Stimulated activated CD4-positive, alpha-beta T cell treated with anti-CD3 and anti-CD28 coated beads, Interleukin-4, amount 100 ng/mL, for 4 hours (primary cell): Measurements from ENCODE around the gene KCTD4.
"Not testable (repeated sequence)": the region's sequence is repeated elsewhere in the genome, so short reads cannot be mapped to it uniquely, and the experiment has no call there.

Source experiments
- DNase-seq, 2 experiments: peaks; one replicate each; pipeline ENCODE4 v3.0.0-alpha.2; 2020

The KCTD4 gene

GRCh38 chr13:45200701-45201232 lies at the start of gene KCTD4:
Gene KCTD4, minus strand, starts transcription at chr13:45201045. Its CDS starts 6,478 bp downstream, at chr13:45194567.
- DNase-seq: no peak

- no peak for DNase-seq
These were observed 48.8 kb upstream of the KCTD4 start for GRCh38 chr13:45249662-45250061.

- not testable (repeated sequence) for DNase-seq
These were observed 43.9 kb upstream of the KCTD4 start for GRCh38 chr13:45244736-45245135.

DNA sequence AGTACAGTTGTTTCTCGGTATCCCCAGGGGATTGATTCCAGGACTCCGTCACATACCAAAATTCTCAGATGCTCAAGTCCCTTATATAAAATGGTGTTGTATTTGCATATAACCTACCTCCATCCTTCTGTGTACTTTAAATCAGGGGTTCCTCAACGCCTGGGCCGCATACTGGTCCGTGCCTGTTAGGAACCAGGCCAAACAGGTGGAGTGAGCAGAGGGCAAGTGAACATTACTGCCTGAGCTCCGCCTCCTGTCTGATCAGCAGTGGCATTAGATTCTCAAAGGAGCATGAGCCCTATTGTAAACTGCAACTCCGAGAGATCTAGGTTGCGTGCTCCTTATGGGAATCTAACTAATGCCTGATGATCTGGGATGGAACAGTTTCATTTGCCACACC lies 42.2 kb upstream of the KCTD4 start:
- no peak for DNase-seq

DNA sequence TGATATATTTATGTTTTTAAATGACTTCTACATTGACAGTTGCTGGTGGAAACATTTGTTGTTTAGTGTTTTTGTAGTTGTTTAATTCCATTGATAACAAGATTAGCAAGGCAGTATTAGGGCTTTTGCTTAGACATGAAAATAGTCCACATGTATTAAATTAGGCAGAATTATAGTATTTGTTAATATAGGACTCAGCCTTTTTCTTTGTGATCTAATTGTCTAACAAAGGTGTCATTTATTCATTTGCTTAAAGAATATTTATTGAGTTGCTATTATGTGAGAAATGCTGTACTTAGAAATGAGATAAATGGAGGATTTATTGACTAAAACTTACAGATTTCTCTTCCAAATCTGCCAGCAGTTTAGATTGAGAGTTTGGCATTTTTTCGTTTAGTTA lies 41.7 kb upstream of the KCTD4 start:
- no peak for DNase-seq

DNA sequence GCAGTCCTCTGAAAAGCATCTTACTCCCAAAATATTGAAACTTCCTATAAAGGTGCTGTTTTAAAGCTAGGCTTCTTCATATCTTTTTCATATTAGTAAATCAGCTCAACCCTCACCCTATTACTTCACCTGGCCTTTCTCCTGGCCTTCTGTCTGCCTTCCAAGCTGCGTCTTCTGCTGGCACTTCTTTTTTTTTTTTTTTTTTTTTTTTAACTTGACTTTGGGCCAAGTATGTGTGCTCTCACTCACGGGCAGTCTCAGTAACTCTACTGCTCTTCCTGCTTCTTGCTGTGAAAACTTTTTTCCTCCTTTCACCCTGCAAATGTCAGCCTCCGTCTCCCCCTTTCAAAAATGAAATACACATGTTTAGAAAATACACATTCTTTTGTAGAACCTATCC lies 41.2 kb upstream of the KCTD4 start:
- no peak for DNase-seq

DNA sequence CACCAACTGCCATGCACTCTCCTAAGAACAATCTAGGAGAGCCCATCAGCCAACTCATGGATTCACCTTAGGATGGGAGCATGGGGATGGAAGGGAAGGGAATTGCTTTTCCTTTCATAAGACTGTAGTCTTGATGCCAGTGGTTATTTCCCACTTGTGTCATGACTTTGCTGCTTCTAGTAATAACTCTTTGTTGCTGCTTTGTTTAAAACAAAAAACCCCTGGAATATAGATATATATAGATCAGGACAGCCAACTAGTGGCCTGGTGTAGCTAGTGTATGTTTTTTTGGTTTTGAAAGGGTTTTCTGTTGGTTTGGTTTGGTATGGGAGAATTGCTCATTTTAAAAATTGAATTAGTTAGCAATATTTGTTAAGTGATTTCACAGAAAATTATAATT lies 39.3 kb upstream of the KCTD4 start:
- DNase-seq: no peak

GRCh38 chr13:45238945-45239795 lies 38.3 kb upstream of the KCTD4 start:
- DNase-seq: no peak

DNA sequence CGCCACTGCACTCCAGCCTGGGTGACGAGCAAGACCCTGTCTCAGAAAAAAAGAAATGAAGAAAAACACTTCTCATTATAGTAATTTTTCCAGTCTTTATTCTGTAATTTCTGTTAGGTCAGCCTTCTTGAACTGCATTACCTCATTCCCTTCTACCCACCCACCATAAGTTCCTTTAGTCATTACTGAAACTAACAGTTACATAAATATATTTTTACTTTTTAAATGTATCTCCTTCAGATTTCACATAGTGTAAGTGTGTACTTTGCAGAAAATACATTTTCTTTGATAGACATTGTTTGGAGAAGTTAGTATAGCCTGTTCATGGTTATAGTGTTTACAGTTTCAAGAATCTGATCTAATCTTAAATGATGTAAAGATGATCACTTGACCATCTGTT lies 31.7 kb upstream of the KCTD4 start:
- no peak for DNase-seq

DNA sequence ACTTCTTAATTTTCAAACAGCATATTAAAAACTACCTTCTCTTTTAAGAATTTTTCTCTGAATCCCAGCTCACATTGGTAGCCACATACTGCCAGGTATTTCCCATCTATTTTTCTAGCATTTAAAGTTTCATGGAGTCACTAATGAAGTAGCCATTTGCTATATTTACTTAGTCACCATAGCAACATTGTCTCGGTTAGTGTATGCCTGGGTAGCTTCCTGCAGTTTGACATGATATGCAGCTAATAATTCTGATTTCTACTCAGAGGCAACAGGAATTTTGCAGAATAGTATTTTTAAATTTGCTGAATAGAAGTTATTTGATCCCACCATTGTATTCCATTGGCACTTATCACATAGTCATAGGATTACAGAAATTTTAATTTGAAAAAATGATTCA lies 30.9 kb upstream of the KCTD4 start:
- no peak for DNase-seq

DNA sequence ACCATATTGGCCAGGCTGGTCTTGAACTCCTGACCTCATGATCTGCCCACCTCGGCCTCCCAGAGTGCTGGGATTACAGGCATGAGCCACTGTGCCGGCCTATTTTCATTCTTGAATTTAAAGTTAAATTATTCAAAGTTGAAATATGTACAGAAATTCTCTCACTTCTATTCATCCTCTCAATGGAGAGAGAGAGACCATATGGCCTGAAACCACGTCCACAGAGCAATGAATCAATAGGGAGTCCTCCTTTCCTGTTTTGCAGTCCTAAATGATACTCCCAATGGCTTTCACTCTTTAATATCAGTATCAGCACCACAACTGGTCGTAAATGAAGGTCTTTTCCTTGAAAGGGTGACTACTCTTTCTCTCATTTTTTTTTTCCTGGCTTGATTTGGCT lies 30.5 kb upstream of the KCTD4 start:
- no peak for DNase-seq

- DNase-seq: no peak
These were observed 28.3 kb upstream of the KCTD4 start for GRCh38 chr13:45229172-45229571.

- no peak for DNase-seq
These were observed 27.2 kb upstream of the KCTD4 start for GRCh38 chr13:45228002-45228401.

GRCh38 chr13:45226024-45226423 lies 25.2 kb upstream of the KCTD4 start:
- DNase-seq: no peak

- DNase-seq: no peak
These were observed 24.5 kb upstream of the KCTD4 start for GRCh38 chr13:45225370-45225769.

GRCh38 chr13:45224176-45224575 lies 23.3 kb upstream of the KCTD4 start:
- DNase-seq: no peak

GRCh38 chr13:45222919-45223318 lies 22.1 kb upstream of the KCTD4 start:
- no peak for DNase-seq

DNA sequence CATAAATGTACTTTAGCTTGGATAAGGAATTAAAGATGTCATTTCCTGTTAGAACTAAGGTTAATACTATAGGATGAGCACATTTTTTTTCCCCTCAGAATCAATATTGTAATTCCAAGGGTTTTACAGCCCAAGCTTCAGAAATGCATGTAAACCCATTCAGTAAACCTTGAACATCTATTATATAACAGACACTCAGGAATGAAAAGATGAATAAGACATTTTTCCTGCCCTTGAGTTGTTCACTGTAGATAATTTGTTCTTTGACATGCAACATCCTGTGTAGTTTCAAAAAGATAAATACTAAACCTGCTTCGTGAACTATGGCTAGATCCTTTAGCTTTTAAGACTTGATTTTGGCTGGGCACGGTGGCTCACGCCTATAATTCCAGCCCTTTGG lies 21.7 kb upstream of the KCTD4 start:
- no peak for DNase-seq

- no peak for DNase-seq
These were observed 19.6 kb upstream of the KCTD4 start for GRCh38 chr13:45220403-45220802.

GRCh38 chr13:45219938-45220375 lies 19.1 kb upstream of the KCTD4 start:
- no peak for DNase-seq

GRCh38 chr13:45219123-45219891 lies 18.5 kb upstream of the KCTD4 start:
- no peak for DNase-seq

- no peak for DNase-seq
These were observed 17.8 kb upstream of the KCTD4 start for GRCh38 chr13:45218689-45219088.

DNA sequence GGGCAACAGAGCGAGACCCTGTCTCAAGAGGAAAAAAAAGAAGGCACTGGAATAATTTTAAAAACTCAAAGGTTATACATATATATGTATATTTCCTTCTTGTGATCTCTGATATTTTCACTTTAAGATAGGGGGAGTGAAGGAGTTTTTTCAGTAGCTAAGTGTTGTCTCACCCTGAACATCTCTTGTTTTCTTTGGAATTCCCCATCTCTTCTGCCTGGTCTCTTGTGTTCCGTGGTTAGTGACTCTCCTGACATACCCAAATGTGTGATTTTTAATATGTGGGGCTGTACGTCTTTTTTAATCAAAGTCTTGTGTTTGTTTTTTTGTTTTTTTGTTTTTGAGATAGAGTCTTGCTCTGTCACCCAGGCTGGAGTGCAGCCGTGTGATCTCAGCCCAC lies 15.3 kb upstream of the KCTD4 start:
- no peak for DNase-seq
